HCT116 (cell line): ENCODE data around the gene CERS3. TPM values are rescaled to one million over a fixed set of nuclear protein-coding genes. Genes with fewer than 3 reads are reported as not detected.

ENCODE experiments used
- ATAC-seq: fragments of 200-7000 bp; cut with Tn5 transposase; 2 replicates; pipeline ENCODE4 v1.9.1; 2020; ENCODE audit warnings: mild to moderate bottlenecking, moderate library complexity
- BruUV-seq: library from RNA; stranded (reverse); fragments of 400-500 nt; replicated peaks from 2 replicates; lab custom pipeline; 2021; lab: Mats Ljungman, UMichigan
- CTCF ChIA-PET: fragments of 300-600 bp; sonication (Branson Sonifier 250); formaldehyde crosslinking; loops from one replicate; lab custom pipeline; 2021; ENCODE audit warnings: antibody characterized with exemption; lab: Charles Lee
- POLR2A ChIA-PET: fragments of 300-600, 350-600 bp; sonication (Branson Sonifier 250); formaldehyde crosslinking; loops from one replicate; lab custom pipeline; 2021; ENCODE audit warnings: antibody characterized with exemption; lab: Charles Lee
- RAD21 ChIA-PET, 2 experiments: fragments of 300-600 bp; sonication (Branson Sonifier 250); formaldehyde crosslinking; loops; one replicate each; lab custom pipeline; 2023; ENCODE audit warnings: low total read pairs in 2 of 2; ENCODE audit not compliant: uncharacterized antibody in 2 of 2, unreplicated experiment in 2 of 2, low non-redundant PET in 1 of 2; lab: Charles Lee
- DNase-seq: peaks from one replicate; pipeline ENCODE4 v3.0.0-alpha.2; 2010; ENCODE audit warnings: low read depth, low spot score
- H2AFZ ChIP-seq: fragments of 200-600 bp; shearing (Covaris generic), sonication (generic); 2 replicates; pipeline ENCODE4 v1.6.1; 2017; ENCODE audit warnings: low read depth, mixed run types, mixed read lengths, antibody characterized with exemption, low read length; ENCODE audit not compliant: poor library complexity, severe bottlenecking
- H3K27ac ChIP-seq: 2 replicates; pipeline ENCODE4 v1.5.1; 2012; ENCODE audit warnings: low read depth, low read length
- H3K27me3 ChIP-seq: fragments of 200-600 bp; sonication (generic); 2 replicates; pipeline ENCODE4 v1.6.1; 2016; ENCODE audit warnings: mixed run types, low read length, mixed read lengths; ENCODE audit not compliant: insufficient read depth
- H3K36me3 ChIP-seq, 2 experiments: fragments of 200-500 bp in 1 of 2; fragments of 200-600 bp in 1 of 2; sonication (Bioruptor generic) in 1 of 2; sonication (generic) in 1 of 2; 2 replicates each; pipeline versions ENCODE4 v1.5.1 to v1.6.1; 2014 to 2016; ENCODE audit warnings: low read length in 2 of 2, inconsistent platforms in 1 of 2, mixed read lengths in 1 of 2, mixed run types in 1 of 2; ENCODE audit not compliant: insufficient read depth in 2 of 2, control insufficient read depth in 1 of 2
- H3K4me1 ChIP-seq, 2 experiments: fragments of 200-600 bp in 1 of 2; sonication (generic) in 1 of 2; 2 replicates each; pipeline versions ENCODE4 v1.5.1 to v1.6.1; 2012 to 2017; ENCODE audit warnings: low read length in 2 of 2, inconsistent platforms in 1 of 2, mild to moderate bottlenecking in 1 of 2, mixed read lengths in 1 of 2, mixed run types in 1 of 2, moderate library complexity in 1 of 2; ENCODE audit not compliant: insufficient read depth in 2 of 2, control insufficient read depth in 1 of 2
- H3K4me2 ChIP-seq: fragments of 200-600 bp; sonication (generic); 2 replicates; pipeline ENCODE4 v1.6.1; 2017; ENCODE audit warnings: mixed run types, low read length, mixed read lengths
- H3K4me3 ChIP-seq, 2 experiments: fragments of 200-600 bp in 1 of 2; sonication (generic) in 1 of 2; replicated peaks in 1 of 2; 2 replicates each; pipeline ENCODE4 v1.5.1; 2011 to 2016; ENCODE audit warnings: low read length in 2 of 2, control low read depth in 1 of 2, low read depth in 1 of 2, mild to moderate bottlenecking in 1 of 2, mixed read lengths in 1 of 2, mixed run types in 1 of 2
- H3K79me2 ChIP-seq: fragments of 200-600 bp; sonication (generic); 2 replicates; pipeline ENCODE4 v1.6.1; 2017; ENCODE audit warnings: mild to moderate bottlenecking, mixed run types, low read length, moderate library complexity, mixed read lengths; ENCODE audit not compliant: insufficient read depth
- H3K9ac ChIP-seq: fragments of 200-600 bp; sonication (generic); 2 replicates; pipeline ENCODE4 v1.6.1; 2016; ENCODE audit warnings: low read length, mixed read lengths
- H3K9me2 ChIP-seq: fragments of 200-600 bp; sonication (generic), shearing (Covaris generic); 2 replicates; pipeline ENCODE4 v1.6.1; 2017; ENCODE audit warnings: mixed run types, mild to moderate bottlenecking, moderate library complexity; ENCODE audit not compliant: insufficient read depth
- H3K9me3 ChIP-seq, 2 experiments: fragments of 200-500 bp in 1 of 2; fragments of 200-600 bp in 1 of 2; sonication (Bioruptor generic) in 1 of 2; sonication (generic) in 1 of 2; 2 replicates each; pipeline ENCODE4 v1.6.1; 2014 to 2017; ENCODE audit warnings: low read length in 2 of 2, mixed read lengths in 2 of 2, inconsistent platforms in 1 of 2, low read depth in 1 of 2, mild to moderate bottlenecking in 1 of 2, mixed run types in 1 of 2, moderate library complexity in 1 of 2; ENCODE audit not compliant: control insufficient read depth in 1 of 2, insufficient read depth in 1 of 2
- H4K20me1 ChIP-seq: fragments of 200-600 bp; sonication (generic), shearing (Covaris generic); 2 replicates; pipeline ENCODE4 v1.6.1; 2017; ENCODE audit warnings: mixed run types, mild to moderate bottlenecking, moderate library complexity; ENCODE audit not compliant: insufficient read depth
- ATF3 ChIP-seq: IDR thresholded peaks from 2 replicates; pipeline ENCODE4 v1.6.1; 2012
- CBX3 ChIP-seq: IDR thresholded peaks from 2 replicates; pipeline ENCODE4 v1.6.1; 2012; ENCODE audit warnings: low read depth
- CTCF ChIP-seq, 3 experiments: fragments of 200-600 bp in 1 of 3; sonication (generic) in 1 of 3; IDR thresholded peaks in 2 of 3; conservative IDR thresholded peaks in 1 of 3; 2 replicates each; pipeline ENCODE4 v1.5.1; 2012 to 2017; ENCODE audit warnings: low read depth in 2 of 3, low read length in 2 of 3, antibody characterized with exemption in 1 of 3, borderline replicate concordance in 1 of 3, control low read depth in 1 of 3, mild to moderate bottlenecking in 1 of 3, mixed read lengths in 1 of 3, mixed run types in 1 of 3, moderate library complexity in 1 of 3; ENCODE audit not compliant: insufficient read depth in 1 of 3
- ELF1 ChIP-seq: IDR thresholded peaks from 2 replicates; pipeline ENCODE4 v1.6.1; 2012; ENCODE audit warnings: low read depth, borderline replicate concordance
- EZH2phosphoT487 ChIP-seq: fragments of 200-600 bp; IDR thresholded peaks from 2 replicates; pipeline ENCODE4 v1.6.1; 2018; ENCODE audit warnings: antibody characterized with exemption, borderline replicate concordance
- FOSL1 ChIP-seq: IDR thresholded peaks from 2 replicates; pipeline ENCODE4 v1.6.1; 2012; ENCODE audit warnings: low read depth
- JUND ChIP-seq: IDR thresholded peaks from 2 replicates; pipeline ENCODE4 v1.6.1; 2012
- MAX ChIP-seq: IDR thresholded peaks from 2 replicates; pipeline ENCODE4 v1.6.1; 2012
- POLR2A ChIP-seq: IDR thresholded peaks from 2 replicates; pipeline ENCODE4 v1.7.0; 2011; ENCODE audit warnings: borderline replicate concordance; ENCODE audit not compliant: insufficient read depth, insufficient read length; ENCODE audit errors: extremely low read depth
- POLR2AphosphoS5 ChIP-seq: IDR thresholded peaks from 2 replicates; pipeline ENCODE4 v1.6.1; 2011; ENCODE audit warnings: mild to moderate bottlenecking, low read depth, low read length, moderate library complexity
- RAD21 ChIP-seq: IDR thresholded peaks from 2 replicates; pipeline ENCODE4 v1.6.1; 2012; ENCODE audit warnings: low read depth, mild to moderate bottlenecking
- REST ChIP-seq: IDR thresholded peaks from 2 replicates; pipeline ENCODE4 v1.6.1; 2012; ENCODE audit warnings: low read depth
- SIN3A ChIP-seq: IDR thresholded peaks from 2 replicates; pipeline ENCODE4 v1.6.1; 2012; ENCODE audit warnings: low read depth
- SP1 ChIP-seq: IDR thresholded peaks from 2 replicates; pipeline ENCODE4 v1.6.1; 2012; ENCODE audit warnings: low read depth
- SRF ChIP-seq: IDR thresholded peaks from 2 replicates; pipeline ENCODE4 v1.6.1; 2012; ENCODE audit warnings: low read depth
- TCF7L2 ChIP-seq: IDR thresholded peaks from 2 replicates; pipeline ENCODE4 v1.7.0; 2011; ENCODE audit warnings: borderline replicate concordance, inconsistent platforms; ENCODE audit not compliant: insufficient read depth, insufficient read length; ENCODE audit errors: extremely low read depth
- YY1 ChIP-seq: IDR thresholded peaks from 2 replicates; pipeline ENCODE4 v1.6.1; 2011; ENCODE audit warnings: low read length, low read depth, moderate library complexity, mild to moderate bottlenecking; ENCODE audit not compliant: insufficient replicate concordance; ENCODE audit errors: extremely low read depth
- ZBTB33 ChIP-seq: IDR thresholded peaks from 2 replicates; pipeline ENCODE4 v1.6.1; 2011; ENCODE audit warnings: mild to moderate bottlenecking, low read length, moderate library complexity; ENCODE audit not compliant: insufficient replicate concordance; ENCODE audit errors: extremely low read depth
- ZNF274 ChIP-seq: fragments of 200-500 bp; sonication (Bioruptor generic); IDR thresholded peaks from 2 replicates; pipeline ENCODE4 v1.6.1; 2014; ENCODE audit warnings: mild to moderate bottlenecking, low read depth, low read length, inconsistent platforms
- intact Hi-C: fragments of 100-400 bp; cut with micrococcal nuclease; formaldehyde crosslinking; loops from 2 replicates; pipeline ENCODE4 v1.10.0; 2022
- total RNA-seq: library from RNA; stranded (reverse); gene quantifications from one replicate; pipeline ENCODE4 v1.2.1, GENCODE V29; 2021; ENCODE audit not compliant: unreplicated experiment

The CERS3 gene
- total RNA-seq, 1 experiment from 2014 or later = not detected

- Histone ChIP-seq H3K4me2 (no peak overlapping the region), H3K36me3 (no peaks in the 10 kb centered on the region), H3K4me3 (no peak overlapping the region), H3K79me2 (no peaks in the 10 kb centered on the region), H3K4me1 (no peaks in the 10 kb centered on the region), H3K27ac (no peak overlapping the region), H3K9me2 (no peaks in the 10 kb centered on the region), H3K27me3 (peaks cover 22% of the 10 kb centered on the region), H2AFZ (no peak overlapping the region), H3K9ac (no peak overlapping the region), H3K9me3 (no peaks in the 10 kb centered on the region), H4K20me1 (no peaks in the 10 kb centered on the region)
- ATAC-seq (no peak), DNase-seq (no peak)
- BruUV-seq = no TSS peak
- intact Hi-C loops = no loop called here
- TF ChIP-seq ATF3 (no peak), FOSL1 (no peak), SP1 (no peak), ELF1 (no peak), SIN3A (no peak), POLR2AphosphoS5 (no peak), CBX3 (no peak), SRF (no peak), YY1 (no peak), EZH2phosphoT487 (no peak), TCF7L2 (no peak), CTCF (IDR thresholded peaks at IDR 0.05 in 2 of 3, conservative IDR thresholded peaks at IDR 0.05 in 1 of 3; ENCODE audit: borderline replicate concordance in 1 of 3, insufficient read depth in 1 of 3, low read depth in 2 of 3, low read length in 2 of 3) (no peak), POLR2A (no peak), ZBTB33 (no peak), REST (no peak), MAX (no peak), JUND (no peak), RAD21 (no peak), ZNF274 (no peak)
- RAD21 ChIA-PET = no interaction called here
- CTCF ChIA-PET = no interaction called here
- POLR2A ChIA-PET = no interaction called here
Observed at GRCh38 chr15:100516643-100517512, 11.9 kb downstream of the CERS3 start.
